ENCODE measurements around the gene EGFLAM.

DNA sequence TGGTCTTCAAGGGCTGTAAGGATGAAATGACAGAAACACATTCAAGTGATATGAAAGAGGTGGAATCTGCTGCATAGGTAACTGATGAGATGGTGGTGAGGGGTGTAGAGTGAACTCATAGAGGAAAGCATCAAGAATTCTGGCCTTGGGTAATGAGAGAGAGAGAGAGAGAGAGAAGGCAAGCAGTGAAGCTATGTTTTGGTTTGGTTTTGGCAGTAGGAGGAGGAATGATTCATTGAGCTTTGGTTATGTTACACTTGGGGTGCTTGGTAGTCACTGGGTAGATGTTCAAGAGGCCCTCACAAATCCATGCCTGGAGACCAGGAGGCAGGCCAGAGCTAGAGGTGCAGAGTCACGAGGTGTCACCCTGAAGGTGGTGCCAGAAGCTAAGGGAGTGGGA lies 89.5 kb downstream of the EGFLAM start:
- TF ChIP-seq, protein P1, sequence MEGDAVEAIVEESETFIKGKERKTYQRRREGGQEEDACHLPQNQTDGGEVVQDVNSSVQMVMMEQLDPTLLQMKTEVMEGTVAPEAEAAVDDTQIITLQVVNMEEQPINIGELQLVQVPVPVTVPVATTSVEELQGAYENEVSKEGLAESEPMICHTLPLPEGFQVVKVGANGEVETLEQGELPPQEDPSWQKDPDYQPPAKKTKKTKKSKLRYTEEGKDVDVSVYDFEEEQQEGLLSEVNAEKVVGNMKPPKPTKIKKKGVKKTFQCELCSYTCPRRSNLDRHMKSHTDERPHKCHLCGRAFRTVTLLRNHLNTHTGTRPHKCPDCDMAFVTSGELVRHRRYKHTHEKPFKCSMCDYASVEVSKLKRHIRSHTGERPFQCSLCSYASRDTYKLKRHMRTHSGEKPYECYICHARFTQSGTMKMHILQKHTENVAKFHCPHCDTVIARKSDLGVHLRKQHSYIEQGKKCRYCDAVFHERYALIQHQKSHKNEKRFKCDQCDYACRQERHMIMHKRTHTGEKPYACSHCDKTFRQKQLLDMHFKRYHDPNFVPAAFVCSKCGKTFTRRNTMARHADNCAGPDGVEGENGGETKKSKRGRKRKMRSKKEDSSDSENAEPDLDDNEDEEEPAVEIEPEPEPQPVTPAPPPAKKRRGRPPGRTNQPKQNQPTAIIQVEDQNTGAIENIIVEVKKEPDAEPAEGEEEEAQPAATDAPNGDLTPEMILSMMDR (IDR thresholded peaks at IDR 0.05): no peak
- no peak for TF ChIP-seq EP300 (IDR thresholded peaks at IDR 0.05; ENCODE audit: low read depth)
- TF ChIP-seq POLR2A (IDR thresholded peaks at IDR 0.05): no peak
